GM13976 (cell line): ENCODE data around the gene COL4A3.

ENCODE experiments used
- DNase-seq: peaks from one replicate; pipeline ENCODE4 v3.0.0; 2012; ENCODE audit warnings: low spot score
- in situ Hi-C: fragments of 300-500 bp; cut with MboI; formaldehyde crosslinking; loops from one replicate; pipeline ENCODE4 v1.12.0; 2022; ENCODE audit warnings: low sequenced_read_pairs, mixed read lengths, inconsistent platforms; ENCODE audit not compliant: unreplicated experiment
- TF ChIP-seq, protein P1 (sequence below): IDR thresholded peaks from 2 replicates; pipeline ENCODE4 v1.5.1; 2012; ENCODE audit warnings: borderline replicate concordance, mild to moderate bottlenecking; ENCODE audit not compliant: insufficient read depth; ENCODE audit errors: extremely low read depth, missing control alignments, control extremely low read depth

Gene COL4A3

DNA sequence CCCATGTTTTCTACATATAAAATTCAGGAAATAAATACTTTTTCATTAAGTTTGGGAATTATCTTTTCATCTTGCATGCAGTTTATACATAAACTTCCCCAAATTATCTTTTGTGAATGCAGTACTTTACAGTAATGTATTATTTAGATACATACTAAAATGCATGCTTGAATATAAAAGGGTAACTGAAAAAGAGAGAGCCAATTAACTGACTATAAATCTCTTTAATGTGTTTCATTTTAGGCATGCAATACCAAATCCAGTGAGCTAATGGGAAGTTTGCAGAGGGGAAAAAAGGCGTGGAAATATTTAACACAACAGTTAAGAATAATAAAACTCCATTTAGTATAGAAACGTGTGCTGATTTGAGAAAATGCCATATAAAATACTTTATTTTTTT is 39.6 kb upstream of the COL4A3 start:
- in situ Hi-C loops: loop anchor here (25.0 kb wide), 4 partner anchors 112 to 1238 kb away; no protein-coding TSS in a partner anchor
- no peak for DNase-seq
- TF ChIP-seq, protein P1, sequence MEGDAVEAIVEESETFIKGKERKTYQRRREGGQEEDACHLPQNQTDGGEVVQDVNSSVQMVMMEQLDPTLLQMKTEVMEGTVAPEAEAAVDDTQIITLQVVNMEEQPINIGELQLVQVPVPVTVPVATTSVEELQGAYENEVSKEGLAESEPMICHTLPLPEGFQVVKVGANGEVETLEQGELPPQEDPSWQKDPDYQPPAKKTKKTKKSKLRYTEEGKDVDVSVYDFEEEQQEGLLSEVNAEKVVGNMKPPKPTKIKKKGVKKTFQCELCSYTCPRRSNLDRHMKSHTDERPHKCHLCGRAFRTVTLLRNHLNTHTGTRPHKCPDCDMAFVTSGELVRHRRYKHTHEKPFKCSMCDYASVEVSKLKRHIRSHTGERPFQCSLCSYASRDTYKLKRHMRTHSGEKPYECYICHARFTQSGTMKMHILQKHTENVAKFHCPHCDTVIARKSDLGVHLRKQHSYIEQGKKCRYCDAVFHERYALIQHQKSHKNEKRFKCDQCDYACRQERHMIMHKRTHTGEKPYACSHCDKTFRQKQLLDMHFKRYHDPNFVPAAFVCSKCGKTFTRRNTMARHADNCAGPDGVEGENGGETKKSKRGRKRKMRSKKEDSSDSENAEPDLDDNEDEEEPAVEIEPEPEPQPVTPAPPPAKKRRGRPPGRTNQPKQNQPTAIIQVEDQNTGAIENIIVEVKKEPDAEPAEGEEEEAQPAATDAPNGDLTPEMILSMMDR: no peak

DNA sequence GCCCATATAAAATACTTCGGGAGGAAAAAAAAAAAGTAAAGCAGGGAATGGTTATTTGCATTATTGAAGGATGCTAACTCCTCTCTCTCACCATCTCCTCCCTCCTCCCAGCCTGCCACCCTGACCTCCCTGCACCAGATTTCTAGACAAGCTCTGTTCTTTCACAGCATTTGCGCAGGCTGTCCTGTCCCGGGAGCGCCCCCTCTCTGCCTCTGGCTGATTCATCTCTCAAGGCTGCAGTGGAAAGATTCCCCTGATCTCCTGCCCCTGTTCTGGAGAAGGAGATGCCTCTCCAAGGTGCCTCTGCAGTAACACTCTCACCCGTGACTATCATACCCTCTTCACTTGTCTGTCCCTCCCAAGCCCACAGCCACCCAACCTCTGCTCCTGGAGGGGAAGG is 38.9 kb upstream of the COL4A3 start:
- no peak for DNase-seq
- in situ Hi-C loops: loop anchor here (25.0 kb wide), 2 partner anchors 112 to 637 kb away; no protein-coding TSS in a partner anchor
- TF ChIP-seq, protein P1: no peak

DNA sequence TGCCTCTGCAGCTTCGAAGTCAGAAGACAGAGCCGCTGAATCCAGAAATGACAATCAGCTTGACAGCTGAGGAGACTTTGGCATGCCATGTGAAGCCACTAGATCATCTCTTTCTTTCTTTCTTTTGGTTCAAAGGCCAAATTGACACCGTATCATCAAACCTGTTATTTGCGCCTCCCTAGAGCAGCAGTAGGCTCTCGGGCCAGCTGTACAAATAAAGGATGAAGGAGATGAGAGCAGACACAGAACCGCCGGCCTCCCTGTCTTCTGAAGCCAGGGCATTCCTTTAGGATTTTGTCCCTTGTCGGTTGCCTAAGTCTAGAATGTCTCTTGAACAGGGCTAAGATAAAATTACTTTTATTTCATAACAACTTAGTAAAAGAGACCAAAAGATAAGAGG is 37.2 kb upstream of the COL4A3 start:
- DNase-seq: no peak
- in situ Hi-C loops: loop anchor here (25.0 kb wide), 2 partner anchors 110 to 635 kb away; no protein-coding TSS in a partner anchor
- TF ChIP-seq, protein P1: no peak

- DNase-seq: no peak
- in situ Hi-C loops: loop anchor here (25.0 kb wide), 2 partner anchors 107 to 632 kb away; no protein-coding TSS in a partner anchor
- TF ChIP-seq, protein P1: no peak
Observed at GRCh38 chr2:227130636-227131035, 33.8 kb upstream of the COL4A3 start.

DNA sequence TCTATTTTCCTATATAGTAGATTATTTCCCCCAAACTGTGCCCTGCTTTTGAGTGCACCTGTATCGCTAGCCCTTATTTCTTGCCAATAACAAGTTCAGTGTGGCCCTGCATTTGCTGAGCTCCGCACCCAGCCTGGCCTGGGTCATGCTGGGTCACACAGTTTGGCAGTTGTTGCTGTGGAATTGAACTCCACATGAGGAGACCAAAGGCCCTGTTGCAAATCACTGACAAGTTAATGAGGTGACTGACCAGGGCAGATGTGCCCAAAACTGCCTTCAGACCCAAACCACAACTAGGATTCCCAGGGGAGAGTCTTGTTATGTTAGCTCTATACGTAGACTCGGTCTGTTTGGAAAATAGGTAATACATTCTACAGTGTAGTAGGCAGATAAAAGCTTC is 31.4 kb upstream of the COL4A3 start:
- in situ Hi-C loops: loop anchor here (25.0 kb wide), 2 partner anchors 104 to 629 kb away; no protein-coding TSS in a partner anchor
- TF ChIP-seq, protein P1: no peak
- no peak for DNase-seq

DNA sequence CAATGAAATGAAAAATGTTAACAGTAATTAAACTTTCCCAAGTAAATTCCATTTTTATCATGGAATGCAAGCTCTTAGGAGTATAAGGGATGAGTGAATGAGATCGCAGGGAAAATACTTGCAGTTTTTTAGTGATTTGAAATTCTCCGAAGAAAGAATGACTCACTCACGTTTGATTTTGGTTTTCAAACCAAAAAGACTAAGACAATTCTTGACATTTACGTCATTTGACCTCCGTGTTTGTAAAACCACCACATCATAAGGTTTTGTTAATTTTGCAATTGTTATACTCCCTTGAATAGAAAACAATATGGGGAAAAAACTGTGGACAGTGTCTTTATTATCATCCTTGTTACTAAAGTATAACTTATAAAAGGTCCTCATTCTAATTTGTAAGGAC is 29.8 kb upstream of the COL4A3 start:
- in situ Hi-C loops: loop anchor here (25.0 kb wide), 2 partner anchors 103 to 628 kb away; no protein-coding TSS in a partner anchor
- TF ChIP-seq, protein P1: no peak
- DNase-seq: no peak

- in situ Hi-C loops: loop anchor here (25.0 kb wide), 2 partner anchors 96 to 621 kb away; no protein-coding TSS in a partner anchor
- no peak for DNase-seq
Observed at GRCh38 chr2:227141301-227141700, 23.1 kb upstream of the COL4A3 start.

More at GRCh38 chr2:227141301-227141700, 23.1 kb upstream of the COL4A3 start:
- TF ChIP-seq, protein P1: no peak
